HEK293T (cell line): ENCODE data around the gene PCDH1.

Experiments
- ARNT ChIP-seq: fragments of 450-650 bp; IDR thresholded peaks from 2 replicates; pipeline ENCODE4 v1.6.1; 2017; ENCODE audit warnings: mild to moderate bottlenecking
- ELF4 ChIP-seq: fragments of 450-650 bp; IDR thresholded peaks from 2 replicates; pipeline ENCODE4 v1.6.1; 2017; ENCODE audit warnings: antibody characterized with exemption
- SP1 ChIP-seq: fragments of 450-650 bp; IDR thresholded peaks from 2 replicates; pipeline ENCODE4 v1.6.1; 2017

DNA sequence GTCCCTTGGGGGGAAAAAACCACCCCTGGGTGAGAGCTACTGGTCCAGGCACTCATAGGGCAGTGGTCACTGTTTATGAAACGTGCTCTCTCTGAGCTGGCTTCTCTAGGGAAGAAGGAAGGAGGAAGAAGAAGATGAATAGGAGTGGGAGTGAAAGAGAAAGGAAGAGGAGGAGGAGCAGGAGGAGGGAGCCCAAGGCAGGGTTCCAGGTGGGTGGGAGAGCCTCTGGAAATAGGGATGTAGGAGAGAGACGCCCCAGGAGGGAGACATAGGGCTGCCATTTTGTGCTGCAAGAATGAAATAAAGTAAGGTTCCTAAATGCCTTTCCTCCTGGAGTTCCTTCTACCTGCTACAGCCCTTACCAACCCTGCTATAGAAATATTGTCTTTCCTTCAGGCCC lies 65.7 kb downstream of the PCDH1 start:
- TF ChIP-seq ARNT: no peak
- TF ChIP-seq SP1: no peak
- no peak for TF ChIP-seq ELF4
